IMR-90 (cell line): ENCODE data around the gene S1PR3. TPM values are rescaled to one million over a fixed set of nuclear protein-coding genes. Genes with fewer than 3 reads are reported as not detected.
A peak's percentile ranks its signal among the peaks of the same experiment; 100 is the strongest.

Experiments
- ATAC-seq: fragments of 200-7000 bp; cut with Tn5 transposase; 2 replicates; pipeline ENCODE4 v1.9.1; 2020; ENCODE audit warnings: low read depth, mild to moderate bottlenecking, moderate library complexity
- BruUV-seq: library from RNA; stranded (reverse); fragments of 400-500 nt; replicated peaks from 2 replicates; lab custom pipeline; 2021; lab: Mats Ljungman, UMichigan
- CTCF ChIA-PET: fragments of 300-600 bp; formaldehyde crosslinking; extraction: SDS; loops from one replicate; lab custom pipeline; 2021; ENCODE audit warnings: antibody characterized with exemption; lab: Yijun Ruan, JAX
- POLR2A ChIA-PET: fragments of 300-600 bp; sonication (Branson Sonifier 250); formaldehyde crosslinking; loops from one replicate; lab custom pipeline; 2022; ENCODE audit warnings: antibody characterized with exemption; ENCODE audit not compliant: unreplicated experiment; lab: Charles Lee
- DNase-seq: peaks from one replicate; pipeline ENCODE4 v3.0.0; 2013
- H2AFZ ChIP-seq: replicated peaks from 2 replicates; pipeline ENCODE3; 2013; ENCODE audit warnings: low read length, mild to moderate bottlenecking; ENCODE audit not compliant: poor library complexity
- H2AK5ac ChIP-seq: 2 replicates; pipeline ENCODE4 v1.6.1; 2013; ENCODE audit warnings: low read depth, low read length, inconsistent platforms
- H2AK9ac ChIP-seq: replicated peaks from 2 replicates; pipeline ENCODE3; 2013; ENCODE audit warnings: mild to moderate bottlenecking, low read depth, low read length, moderate library complexity; ENCODE audit not compliant: poor library complexity
- H2BK120ac ChIP-seq: 2 replicates; pipeline ENCODE4 v1.6.1; 2013; ENCODE audit warnings: low read depth, low read length, inconsistent platforms
- H2BK15ac ChIP-seq: 3 replicates; pipeline ENCODE4 v1.6.1; 2013; ENCODE audit warnings: low read depth, low read length, inconsistent platforms
- H2BK20ac ChIP-seq: 2 replicates; pipeline ENCODE4 v1.6.1; 2013; ENCODE audit warnings: low read depth, mild to moderate bottlenecking, inconsistent platforms, low read length, moderate library complexity
- H2BK5ac ChIP-seq: 2 replicates; pipeline ENCODE4 v1.6.1; 2013; ENCODE audit warnings: mild to moderate bottlenecking, low read depth, low read length, inconsistent platforms; ENCODE audit not compliant: poor library complexity, severe bottlenecking
- H3K14ac ChIP-seq: replicated peaks from 2 replicates; pipeline ENCODE4 v1.6.1; 2013; ENCODE audit warnings: low read depth, low read length, inconsistent platforms
- H3K18ac ChIP-seq: 2 replicates; pipeline ENCODE4 v1.6.1; 2013; ENCODE audit warnings: low read depth, low read length, control low read depth
- H3K23ac ChIP-seq: 2 replicates; pipeline ENCODE4 v1.6.1; 2013; ENCODE audit warnings: low read depth, low read length, inconsistent platforms
- H3K27ac ChIP-seq: 2 replicates; pipeline ENCODE4 v1.5.1; 2013; ENCODE audit warnings: mild to moderate bottlenecking, control low read depth, low read length; ENCODE audit not compliant: insufficient read depth
- H3K27me3 ChIP-seq: 2 replicates; pipeline ENCODE4 v1.6.1; 2013; ENCODE audit warnings: low read length; ENCODE audit not compliant: control insufficient read depth, insufficient read depth
- H3K36me3 ChIP-seq: 2 replicates; pipeline ENCODE4 v1.6.1; 2013; ENCODE audit warnings: low read length, mixed read lengths; ENCODE audit not compliant: control insufficient read depth, insufficient read depth
- H3K4ac ChIP-seq: 2 replicates; pipeline ENCODE4 v1.6.1; 2013; ENCODE audit warnings: low read depth, low read length, inconsistent platforms
- H3K4me1 ChIP-seq: 2 replicates; pipeline ENCODE4 v1.6.1; 2013; ENCODE audit warnings: low read length, mixed read lengths; ENCODE audit not compliant: control insufficient read depth, insufficient read depth
- H3K4me2 ChIP-seq: 2 replicates; pipeline ENCODE4 v1.6.1; 2013; ENCODE audit warnings: low read depth, mild to moderate bottlenecking, control low read depth, low read length, moderate library complexity
- H3K4me3 ChIP-seq: 2 replicates; pipeline ENCODE4 v1.5.1; 2013; ENCODE audit warnings: low read depth, mild to moderate bottlenecking, control low read depth, low read length, moderate library complexity; ENCODE audit not compliant: insufficient read depth
- H3K56ac ChIP-seq: 2 replicates; pipeline ENCODE4 v1.6.1; 2013; ENCODE audit warnings: low read length, inconsistent platforms; ENCODE audit not compliant: insufficient read depth; ENCODE audit errors: extremely low read depth
- H3K79me1 ChIP-seq, 2 experiments: 2 replicates each; pipeline ENCODE4 v1.6.1; 2013; ENCODE audit warnings: low read length in 2 of 2, inconsistent platforms in 1 of 2, low read depth in 1 of 2
- H3K9ac ChIP-seq: 2 replicates; pipeline ENCODE4 v1.6.1; 2013; ENCODE audit warnings: low read depth, low read length, control low read depth
- H3K9me1 ChIP-seq: 2 replicates; pipeline ENCODE4 v1.6.1; 2013; ENCODE audit warnings: low read length, inconsistent platforms; ENCODE audit not compliant: insufficient read depth
- H3K9me3 ChIP-seq: 2 replicates; pipeline ENCODE4 v1.6.1; 2013; ENCODE audit warnings: low read length; ENCODE audit not compliant: control insufficient read depth, insufficient read depth
- H4K20me1 ChIP-seq: 2 replicates; pipeline ENCODE4 v1.6.1; 2013; ENCODE audit warnings: low read length, inconsistent platforms; ENCODE audit not compliant: insufficient read depth
- H4K5ac ChIP-seq: 2 replicates; pipeline ENCODE4 v1.6.1; 2013; ENCODE audit warnings: mild to moderate bottlenecking, low read depth, low read length, control low read depth
- H4K8ac ChIP-seq, 2 experiments: 2 replicates each; pipeline ENCODE4 v1.6.1; 2013; ENCODE audit warnings: low read depth in 2 of 2, low read length in 2 of 2, control low read depth in 1 of 2, inconsistent platforms in 1 of 2
- H4K91ac ChIP-seq: 2 replicates; pipeline ENCODE4 v1.6.1; 2013; ENCODE audit warnings: low read depth, low read length, inconsistent platforms; ENCODE audit not compliant: insufficient read depth
- BHLHE40 ChIP-seq: fragments of 150-350 bp; IDR thresholded peaks from 2 replicates; pipeline ENCODE4 v1.6.1; 2016; ENCODE audit warnings: mild to moderate bottlenecking, low read depth, low read length
- CEBPB ChIP-seq: IDR thresholded peaks from 2 replicates; pipeline ENCODE4 v1.6.1; 2012; ENCODE audit warnings: low read depth, low read length, improper control_type of control experiment
- CHD1 ChIP-seq: IDR thresholded peaks from 2 replicates; pipeline ENCODE4 v1.6.1; 2012; ENCODE audit warnings: low read depth, low read length, improper control_type of control experiment
- FOS ChIP-seq: fragments of 150-350 bp; IDR thresholded peaks from 2 replicates; pipeline ENCODE4 v1.6.1; 2016; ENCODE audit warnings: low read depth, low read length
- MAFK ChIP-seq: IDR thresholded peaks from 2 replicates; pipeline ENCODE4 v1.6.1; 2012; ENCODE audit warnings: low read depth, low read length, improper control_type of control experiment
- MXI1 ChIP-seq: IDR thresholded peaks from 2 replicates; pipeline ENCODE4 v1.6.1; 2012; ENCODE audit warnings: low read depth, mild to moderate bottlenecking, low read length, moderate library complexity, borderline replicate concordance
- NFE2L2 ChIP-seq: fragments of 150-350 bp; IDR thresholded peaks from 2 replicates; pipeline ENCODE4 v1.6.1; 2016; ENCODE audit warnings: low read depth, mild to moderate bottlenecking, low read length
- RAD21 ChIP-seq: IDR thresholded peaks from 2 replicates; pipeline ENCODE4 v1.6.1; 2012; ENCODE audit warnings: low read length, improper control_type of control experiment
- RCOR1 ChIP-seq: IDR thresholded peaks from 2 replicates; pipeline ENCODE4 v1.6.1; 2012; ENCODE audit warnings: mild to moderate bottlenecking, low read length, improper control_type of control experiment; ENCODE audit not compliant: insufficient replicate concordance
- RFX5 ChIP-seq: IDR thresholded peaks from 2 replicates; pipeline ENCODE4 v1.8.0; 2012; ENCODE audit warnings: low read depth, mild to moderate bottlenecking, low read length, moderate library complexity
- SMC3 ChIP-seq: fragments of 150-350 bp; IDR thresholded peaks from 2 replicates; pipeline ENCODE4 v1.6.1; 2016; ENCODE audit warnings: low read depth, mild to moderate bottlenecking, antibody characterized with exemption, low read length, moderate library complexity
- WGBS, 2 experiments: methylation state at CpG; one replicate each; pipeline versions ENCODE4 v1.1.5 to v1.1.7; 2013; ENCODE audit warnings: missing lambda C conversion rate in 2 of 2; ENCODE audit not compliant: insufficient read length in 1 of 2; ENCODE audit errors: extremely low coverage in 2 of 2; 5-methylcytosine and 5-hydroxymethylcytosine counted together
- dilution Hi-C: fragments of 300-500 bp; cut with HindIII; formaldehyde crosslinking; loops from one replicate; pipeline ENCODE4 v1.14.3; 2018; ENCODE audit warnings: low sequenced_read_pairs; ENCODE audit not compliant: unreplicated experiment
- in situ Hi-C: fragments of 300-500 bp; cut with MboI; formaldehyde crosslinking; loops from 3 replicates; pipeline ENCODE4 v1.14.3; 2019; ENCODE audit warnings: low sequenced_read_pairs, inconsistent platforms, mixed read lengths
- intact Hi-C: fragments of 100-400 bp; cut with micrococcal nuclease; formaldehyde crosslinking; loops from 2 replicates; pipeline ENCODE4 v1.10.0; 2022
- polyA plus RNA-seq, 3 experiments: library from polyadenylated mRNA; depleted of rRNA; stranded (reverse); fragments of >200 nt; gene quantifications; 2 replicates each; pipeline ENCODE4 v1.2.3, GENCODE V29; 2012; ENCODE audit warnings: low replicate concordance in 1 of 3
- total RNA-seq: library from RNA; depleted of rRNA; stranded (reverse); fragments of >200 nt; gene quantifications from 2 replicates; pipeline ENCODE4 v1.2.3, GENCODE V29; 2012
- TF ChIP-seq, protein P1 (sequence below): fragments of 150-350 bp; IDR thresholded peaks from 2 replicates; pipeline ENCODE4 v1.6.1; 2016; ENCODE audit warnings: low read depth, mild to moderate bottlenecking, low read length, moderate library complexity, borderline replicate concordance
- TF ChIP-seq, protein P2 (sequence below): conservative IDR thresholded peaks from 2 replicates; pipeline ENCODE4 v1.5.1; 2012; ENCODE audit warnings: mild to moderate bottlenecking, low read depth, low read length, improper control_type of control experiment

S1PR3 gene
- total and polyA plus RNA-seq, 2 of the 4 experiments (the other 2 are of a cell fraction), result 28.4 to 28.7 TPM

DNA sequence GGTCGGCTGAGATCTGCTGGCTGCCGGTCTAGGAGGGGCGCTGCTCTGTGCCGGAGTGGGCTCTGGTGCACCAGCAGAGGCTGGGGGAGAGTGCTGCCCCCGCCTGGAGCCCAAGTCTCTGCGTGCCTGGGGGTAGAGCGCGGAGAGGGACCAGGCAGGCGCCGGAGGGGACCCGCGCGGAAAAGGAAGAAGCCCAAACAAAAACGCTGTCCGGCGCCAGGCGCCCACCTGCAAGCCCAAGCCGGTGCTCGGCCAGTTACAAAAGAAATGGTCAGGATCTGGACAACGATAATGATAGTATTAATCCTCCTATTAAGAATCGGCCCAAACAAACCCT, 571 bp upstream of the S1PR3 start:
- no TSS peak for BruUV-seq
- dilution Hi-C loops, result loop anchor here (25.0 kb wide), 1 partner anchor 353 kb away; no protein-coding TSS in a partner anchor

More for the DNA sequence above, 571 bp upstream of the S1PR3 start:
- Histone ChIP-seq H2BK20ac (no peak overlapping the region), H3K23ac (0 out of 2 replicates have a peak overlapping the region, but pooled peaks have one; percentile 12), H3K14ac (no peak overlapping the region), H3K18ac (no peak overlapping the region), H4K5ac (no peak overlapping the region; the same call in 1 of the 2 replicates), H3K27ac (no peak overlapping the region), H4K20me1 (peaks cover 4% of the 10 kb centered on the region; the same call in 1 of the 2 replicates), H3K4me3 (peak overlapping the region; percentile 64), H2BK5ac (no peak overlapping the region), H3K4me1 (peaks cover 17% of the 10 kb centered on the region), H3K4me2 (peak overlapping the region; percentile 60), H2BK15ac (no peak overlapping the region), H3K4ac (peak overlapping the region; percentile 28), H3K9me1 (peaks cover 10% of the 10 kb centered on the region), H2AK5ac (no peak overlapping the region), H3K9me3 (no peaks in the 10 kb centered on the region), H3K79me1 (peaks cover 17 to 29% of the 10 kb centered on the region in 2 experiments; a peak in 3 of 4 replicates), H2AFZ (peak overlapping the region; percentile 89), H3K27me3 (no peaks in the 10 kb centered on the region), H4K91ac (no peak overlapping the region), H4K8ac (no peak overlapping the region), H2BK120ac (peak overlapping the region; percentile 32; the same call in 1 of the 2 replicates), H3K9ac (no peak overlapping the region), H3K56ac (no peak overlapping the region), H3K36me3 (peaks cover 12% of the 10 kb centered on the region; the same call in 1 of the 2 replicates), H2AK9ac (no peak overlapping the region)
- ATAC-seq (no peak), DNase-seq (no peak)
- TF ChIP-seq SMC3 (no peak), CHD1 (no peak), MAFK (no peak), RCOR1 (no peak), MXI1 (no peak), NFE2L2 (no peak), FOS (no peak), BHLHE40 (no peak), RFX5 (no peak), CEBPB (no peak), RAD21 (no peak)
- TF ChIP-seq, protein P1, sequence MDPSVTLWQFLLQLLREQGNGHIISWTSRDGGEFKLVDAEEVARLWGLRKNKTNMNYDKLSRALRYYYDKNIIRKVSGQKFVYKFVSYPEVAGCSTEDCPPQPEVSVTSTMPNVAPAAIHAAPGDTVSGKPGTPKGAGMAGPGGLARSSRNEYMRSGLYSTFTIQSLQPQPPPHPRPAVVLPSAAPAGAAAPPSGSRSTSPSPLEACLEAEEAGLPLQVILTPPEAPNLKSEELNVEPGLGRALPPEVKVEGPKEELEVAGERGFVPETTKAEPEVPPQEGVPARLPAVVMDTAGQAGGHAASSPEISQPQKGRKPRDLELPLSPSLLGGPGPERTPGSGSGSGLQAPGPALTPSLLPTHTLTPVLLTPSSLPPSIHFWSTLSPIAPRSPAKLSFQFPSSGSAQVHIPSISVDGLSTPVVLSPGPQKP, result no peak
- TF ChIP-seq, protein P2, sequence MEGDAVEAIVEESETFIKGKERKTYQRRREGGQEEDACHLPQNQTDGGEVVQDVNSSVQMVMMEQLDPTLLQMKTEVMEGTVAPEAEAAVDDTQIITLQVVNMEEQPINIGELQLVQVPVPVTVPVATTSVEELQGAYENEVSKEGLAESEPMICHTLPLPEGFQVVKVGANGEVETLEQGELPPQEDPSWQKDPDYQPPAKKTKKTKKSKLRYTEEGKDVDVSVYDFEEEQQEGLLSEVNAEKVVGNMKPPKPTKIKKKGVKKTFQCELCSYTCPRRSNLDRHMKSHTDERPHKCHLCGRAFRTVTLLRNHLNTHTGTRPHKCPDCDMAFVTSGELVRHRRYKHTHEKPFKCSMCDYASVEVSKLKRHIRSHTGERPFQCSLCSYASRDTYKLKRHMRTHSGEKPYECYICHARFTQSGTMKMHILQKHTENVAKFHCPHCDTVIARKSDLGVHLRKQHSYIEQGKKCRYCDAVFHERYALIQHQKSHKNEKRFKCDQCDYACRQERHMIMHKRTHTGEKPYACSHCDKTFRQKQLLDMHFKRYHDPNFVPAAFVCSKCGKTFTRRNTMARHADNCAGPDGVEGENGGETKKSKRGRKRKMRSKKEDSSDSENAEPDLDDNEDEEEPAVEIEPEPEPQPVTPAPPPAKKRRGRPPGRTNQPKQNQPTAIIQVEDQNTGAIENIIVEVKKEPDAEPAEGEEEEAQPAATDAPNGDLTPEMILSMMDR, result no peak
- POLR2A ChIA-PET, result interaction anchor here (0.6 kb wide), 1 partner anchor 201 kb away, joined by 4 read pairs; no protein-coding TSS in a partner anchor
- WGBS, 2 experiments, result 48% methylated on average over 3 of the region's 21 CpGs; no CpG with 5 or more reads in 1 of the 2 experiments
- CTCF ChIA-PET, result no interaction called here
- in situ Hi-C loops (loop anchor here (10.0 kb wide), 1 partner anchor 216 kb away; no protein-coding TSS in a partner anchor), intact Hi-C loops (loop anchor here (1.0 to 5.0 kb wide), 4 partner anchors 138 to 338 kb away; no protein-coding TSS in a partner anchor)
